Small intestine (tissue), 7 donors: ENCODE measurements around the gene CBARP. TPM values are rescaled to one million over a fixed set of nuclear protein-coding genes. Genes with fewer than 3 reads are reported as not detected.

Source experiments
- DNase-seq, 2 donors: peaks; one replicate each; pipeline versions ENCODE4 v3.0.0 to v3.0.0-alpha.2; 2013
- FAIRE-seq: peaks from 2 replicates; lab custom pipeline; 2012; peaks lifted over from hg19 to GRCh38; lab: Jason Lieb, UNC
- H3K27ac ChIP-seq, 3 donors: one replicate each; pipeline ENCODE4 v1.5.1; 2013; ENCODE audit warnings: low read length in 2 of 3, mild to moderate bottlenecking in 2 of 3, control low read depth in 1 of 3, inconsistent platforms in 1 of 3, low read depth in 1 of 3, moderate library complexity in 1 of 3
- H3K27me3 ChIP-seq, 3 donors: one replicate each; pipeline ENCODE4 v1.6.1; 2013; ENCODE audit warnings: low read length in 3 of 3, inconsistent platforms in 1 of 3; ENCODE audit not compliant: control insufficient read depth in 3 of 3, insufficient read depth in 3 of 3
- H3K36me3 ChIP-seq, 3 donors: one replicate each; pipeline ENCODE4 v1.6.1; 2013; ENCODE audit warnings: low read length in 3 of 3, inconsistent platforms in 1 of 3, low read depth in 1 of 3, mild to moderate bottlenecking in 1 of 3, moderate library complexity in 1 of 3; ENCODE audit not compliant: control insufficient read depth in 3 of 3, insufficient read depth in 2 of 3
- H3K4me1 ChIP-seq, 3 donors: one replicate each; pipeline ENCODE4 v1.6.1; 2013; ENCODE audit warnings: low read length in 2 of 3, inconsistent platforms in 1 of 3, low read depth in 1 of 3, mild to moderate bottlenecking in 1 of 3, moderate library complexity in 1 of 3; ENCODE audit not compliant: control insufficient read depth in 3 of 3, insufficient read depth in 2 of 3
- H3K4me3 ChIP-seq, 3 donors: one replicate each; pipeline ENCODE4 v1.5.1; 2013; ENCODE audit warnings: low read length in 3 of 3, control low read depth in 1 of 3, inconsistent platforms in 1 of 3, low read depth in 1 of 3, mild to moderate bottlenecking in 1 of 3, moderate library complexity in 1 of 3
- H3K9me3 ChIP-seq, 2 donors: one replicate each; pipeline ENCODE4 v1.6.1; 2013; ENCODE audit warnings: low read depth in 1 of 2, low read length in 1 of 2; ENCODE audit not compliant: control insufficient read depth in 2 of 2, insufficient read depth in 1 of 2
- WGBS, 3 donors: extraction: QIAGEN DNeasy Blood & Tissue Kit; methylation state at CpG; one replicate each; pipeline ENCODE4 v1.1.7; 2013; 5-methylcytosine and 5-hydroxymethylcytosine counted together
- polyA plus RNA-seq, 4 donors: library from polyadenylated mRNA; stranded (reverse) in 3 of 4; unstranded in 1 of 4; fragments of 200-250 nt in 3 of 4; fragments of 120-200 nt in 1 of 4; gene quantifications; one replicate each; pipeline versions ENCODE4 v1.2.1 to v1.2.3, GENCODE V29; 2013
- donor health status: healthy with polysubstance abuse.
- donor health status: control.
- donor health status: control.
- donor health status: Bipolar disorder and iron deficiency.
- donor health status: healthy.

The CBARP gene
- polyA plus RNA-seq, 4 donors, result 0.30 to 0.41 TPM; not detected in 2

DNA sequence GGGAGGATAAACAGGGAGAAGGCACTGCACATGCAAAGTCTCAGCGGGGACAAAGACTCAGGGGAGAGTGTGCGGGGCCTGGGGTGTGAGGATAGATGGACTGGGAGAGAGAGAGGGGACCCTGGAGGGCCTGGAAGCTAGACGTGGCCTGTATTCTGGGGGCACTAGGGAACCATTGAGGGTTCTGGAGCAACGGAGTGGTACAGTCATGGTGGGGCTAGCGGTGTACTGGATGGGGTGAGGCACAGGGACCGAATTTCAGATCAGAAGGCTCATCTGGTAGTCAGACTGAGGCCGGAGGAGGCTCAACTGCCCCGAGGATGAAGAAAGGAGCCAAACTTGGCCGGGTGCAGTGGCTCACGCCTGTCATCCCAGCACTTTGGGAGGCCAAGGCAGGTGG, 55.7 kb downstream of the CBARP start:
- no peak for FAIRE-seq
- Histone ChIP-seq H3K27me3 (no peaks in the 10 kb centered on the region), H3K27ac (peak overlapping the region in 1 of 3 donors; percentile 20), H3K9me3 (no peaks in the 10 kb centered on the region), H3K36me3 (no peaks in the 10 kb centered on the region), H3K4me3 (no peak overlapping the region), H3K4me1 (peaks cover 0 to 30% (median 1%) of the 10 kb centered on the region in 3 donors)
- WGBS, 3 donors, result 76 to 90% (median 82%) methylated on average over 10 of the region's 10 CpGs
- DNase-seq, result no peak

DNA sequence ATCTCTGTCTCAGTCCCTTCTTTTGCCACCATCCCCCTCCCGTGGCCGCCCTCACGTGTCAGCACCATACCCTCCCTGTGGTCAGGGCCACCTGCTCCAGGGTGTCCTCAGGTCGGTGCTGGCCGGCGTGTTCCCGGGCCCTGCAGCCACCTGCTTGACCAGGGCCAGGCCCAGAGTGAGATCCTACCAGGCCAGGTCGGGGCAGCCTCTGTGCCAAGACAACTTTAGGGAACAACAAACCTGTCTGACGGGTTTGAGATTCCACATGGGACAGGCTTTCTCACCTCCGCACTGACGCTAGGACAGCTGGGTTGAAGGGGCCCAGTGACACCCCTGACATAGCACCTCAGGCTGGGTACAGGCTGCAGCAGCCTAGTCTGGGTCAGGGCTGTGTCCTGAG, 56.2 kb downstream of the CBARP start:
- WGBS, 3 donors, result 22 to 64% (median 28%) methylated on average over 11 of the region's 11 CpGs
- peak overlapping the region in 1 of 3 donors; percentile 20 for H3K27ac ChIP-seq
- no peak overlapping the region for H3K4me3 ChIP-seq
- peaks cover 0 to 30% (median 1%) of the 10 kb centered on the region in 3 donors for H3K4me1 ChIP-seq
- no peaks in the 10 kb centered on the region for H3K27me3 ChIP-seq
- no peak for FAIRE-seq
- peak; percentile 76 to 78 for DNase-seq
- H3K36me3 ChIP-seq, result no peaks in the 10 kb centered on the region
- no peaks in the 10 kb centered on the region for H3K9me3 ChIP-seq

Other genes with a start within 250 kb of the CBARP start
- gene GRIN3B, start 237.6 kb downstream of the CBARP start, polyA plus RNA-seq, result under 1 TPM in 2 of 4 donors, not detected in 2; 0.10 to 0.16 TPM
- 100 to 1,000 TPM; 123 to 313 (median 186) TPM for gene TMEM259, start 216.9 kb downstream of the CBARP start, polyA plus RNA-seq
- gene RNU6-2, start 216.5 kb downstream of the CBARP start, polyA plus RNA-seq, result not detected
- gene CNN2, start 211.4 kb downstream of the CBARP start, polyA plus RNA-seq, result 10 to 100 TPM; 14.5 to 34.4 (median 22.6) TPM
- 10 to 100 TPM in 2 of 4 donors, 1 to 10 TPM in 2; 3.1 to 60.3 (median 20.2) TPM for gene ABCA7, start 197.9 kb downstream of the CBARP start, polyA plus RNA-seq
- gene ARHGAP45, start 170.8 kb downstream of the CBARP start, polyA plus RNA-seq, result 10 to 100 TPM; 15.9 to 81.1 (median 48.5) TPM
- 100 to 1,000 TPM; 122 to 189 (median 142) TPM for gene POLR2E, start 142.6 kb downstream of the CBARP start, polyA plus RNA-seq
- gene GPX4, start 134.0 kb downstream of the CBARP start, polyA plus RNA-seq, result 1,000 to 10,000 TPM in 2 of 4 donors, 100 to 1,000 TPM in 2; 335 to 1,298 (median 781) TPM
- 10 to 100 TPM; 19.7 to 32.1 (median 21.6) TPM for gene SBNO2, start 63.7 kb downstream of the CBARP start, polyA plus RNA-seq
- 10 to 100 TPM; 57.7 to 86.2 (median 66.4) TPM for gene STK11, start 32.2 kb downstream of the CBARP start, polyA plus RNA-seq
- gene ATP5F1D, start 3.7 kb upstream of the CBARP start, polyA plus RNA-seq, result 100 to 1,000 TPM; 126 to 823 (median 492) TPM
- 100 to 1,000 TPM in 1 of 4 donors, 10 to 100 TPM in 3; 28.1 to 106 (median 33.0) TPM for gene MIDN, start 10.6 kb upstream of the CBARP start, polyA plus RNA-seq
- gene CIRBP, start 31.3 kb upstream of the CBARP start, polyA plus RNA-seq, result 100 to 1,000 TPM; 250 to 543 (median 373) TPM
- 100 to 1,000 TPM in 1 of 4 donors, 10 to 100 TPM in 3; 40.0 to 118 (median 82.3) TPM for gene FAM174C, start 37.5 kb upstream of the CBARP start, polyA plus RNA-seq
- 10 to 100 TPM; 17.7 to 31.3 (median 27.6) TPM for gene EFNA2, start 47.9 kb upstream of the CBARP start, polyA plus RNA-seq
- 100 to 1,000 TPM in 3 of 4 donors, 10 to 100 TPM in 1; 82.0 to 350 (median 248) TPM for gene NDUFS7, start 145.9 kb upstream of the CBARP start, polyA plus RNA-seq
- gene GAMT, start 163.5 kb upstream of the CBARP start, polyA plus RNA-seq, result 10 to 100 TPM in 1 of 4 donors, 1 to 10 TPM in 3; 1.1 to 25.7 (median 4.3) TPM
- gene DAZAP1, start 169.6 kb upstream of the CBARP start, polyA plus RNA-seq, result 100 to 1,000 TPM in 1 of 4 donors, 10 to 100 TPM in 3; 60.2 to 124 (median 80.5) TPM
- gene RPS15, start 200.4 kb upstream of the CBARP start, polyA plus RNA-seq, result 1,000 to 10,000 TPM; 1,394 to 3,547 (median 2,919) TPM
- gene APC2, start 212.1 kb upstream of the CBARP start, polyA plus RNA-seq, result 1 to 10 TPM in 1 of 4 donors, under 1 TPM in 2, not detected in 1; 0.58 to 2.1 (median 0.81) TPM
- gene C19orf25, start 241.2 kb upstream of the CBARP start, polyA plus RNA-seq, result 10 to 100 TPM; 32.0 to 62.1 (median 52.8) TPM